Heart left ventricle (tissue), 13 donors: ENCODE measurements around the gene CCR9.

ENCODE experiments used
- POLR2A ChIP-seq, 2 donors: fragments of 450-650 bp; IDR thresholded peaks; one replicate each; pipeline ENCODE4 v1.6.1; 2017; ENCODE audit warnings: antibody characterized with exemption in 2 of 2, mild to moderate bottlenecking in 2 of 2, moderate library complexity in 2 of 2
- TF ChIP-seq, protein P1 (sequence below), 12 donors: fragments of 200-600 bp; sonication (generic) in 4 of 12; IDR thresholded peaks; one replicate each; pipeline versions ENCODE4 v1.5.0 to v1.8.0; 2018 to 2022; ENCODE audit warnings: antibody characterized with exemption in 12 of 12, mild to moderate bottlenecking in 5 of 12
- donor health status: ischemic (EF 13 %, LVEDD 7.1; RV severe dilation, severe dysfunction).
- donor health status: DM: no; HTN: yes; CAD: no.
- donor health status: DM: no; HTN: no; CAD: no.
- donor health status: ischemic (EF 25% LVEDD 6.9; RV normal size, moderate dysfunction).
- donor health status: ischemic (EF 25% LVEDD 5.7; RV mildly dilated, moderate dysfunction).
- donor health status: ischemic (EF 35%, LVEDD 5.7; RV mildly dilated, moderate dysfunction).
- donor health status: nonischemic (EF 11% LVEDD 7.7; RV severe dilation, severe dysfunction).
- donor health status: DM: yes; HTN: yes; CAD: no.
- donor health status: PGD.
- donor health status: ischemic (EF 29% LVEDD 5.4; RV normal size, mild dysfunction).
- donor health status: nonischemic (EF 23%, LVEDD 6.1; RV moderate dilation, normal function).

DNA sequence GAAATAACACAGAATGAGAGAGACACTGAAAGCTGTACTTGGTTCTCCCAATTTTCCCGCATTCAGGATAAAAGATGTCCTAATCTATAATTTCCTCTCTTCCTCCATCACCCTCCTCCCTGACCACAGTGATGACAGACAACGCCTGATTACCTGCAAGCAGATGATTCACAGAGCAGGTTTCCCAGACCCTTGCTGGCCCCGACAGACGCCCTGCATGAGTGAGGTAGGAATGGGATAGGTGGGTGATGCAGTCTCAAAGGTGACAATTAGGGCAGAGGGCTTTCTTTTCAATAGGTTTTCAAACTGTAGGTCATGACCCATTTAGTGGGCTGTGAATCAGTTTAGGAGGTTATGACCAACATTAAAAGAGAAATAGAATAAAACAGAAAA is 51.7 kb downstream of the CCR9 start:
- TF ChIP-seq, protein P1, sequence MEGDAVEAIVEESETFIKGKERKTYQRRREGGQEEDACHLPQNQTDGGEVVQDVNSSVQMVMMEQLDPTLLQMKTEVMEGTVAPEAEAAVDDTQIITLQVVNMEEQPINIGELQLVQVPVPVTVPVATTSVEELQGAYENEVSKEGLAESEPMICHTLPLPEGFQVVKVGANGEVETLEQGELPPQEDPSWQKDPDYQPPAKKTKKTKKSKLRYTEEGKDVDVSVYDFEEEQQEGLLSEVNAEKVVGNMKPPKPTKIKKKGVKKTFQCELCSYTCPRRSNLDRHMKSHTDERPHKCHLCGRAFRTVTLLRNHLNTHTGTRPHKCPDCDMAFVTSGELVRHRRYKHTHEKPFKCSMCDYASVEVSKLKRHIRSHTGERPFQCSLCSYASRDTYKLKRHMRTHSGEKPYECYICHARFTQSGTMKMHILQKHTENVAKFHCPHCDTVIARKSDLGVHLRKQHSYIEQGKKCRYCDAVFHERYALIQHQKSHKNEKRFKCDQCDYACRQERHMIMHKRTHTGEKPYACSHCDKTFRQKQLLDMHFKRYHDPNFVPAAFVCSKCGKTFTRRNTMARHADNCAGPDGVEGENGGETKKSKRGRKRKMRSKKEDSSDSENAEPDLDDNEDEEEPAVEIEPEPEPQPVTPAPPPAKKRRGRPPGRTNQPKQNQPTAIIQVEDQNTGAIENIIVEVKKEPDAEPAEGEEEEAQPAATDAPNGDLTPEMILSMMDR (IDR thresholded peaks at IDR 0.05), result no peak
- no peak for TF ChIP-seq POLR2A (IDR thresholded peaks at IDR 0.05)
